BLaER1 treated with 17β-estradiol and CSF1 and Interleukin-3, amounts not matched to agents 10 nM and 100 nM (cell line): ENCODE results near the gene BBS7.
A peak's percentile ranks its signal among the peaks of the same experiment; 100 is the strongest.

ENCODE experiments used
- H3K27ac ChIP-seq, 11 experiments: shearing (Covaris generic); formaldehyde crosslinking; 2 replicates each; pipeline ENCODE4 v1.8.1; 2022
- H3K27me3 ChIP-seq, 11 experiments: shearing (Covaris generic); formaldehyde crosslinking; 2 replicates each; pipeline ENCODE4 v1.8.1; 2022
- H3K36me3 ChIP-seq, 11 experiments: shearing (Covaris generic); formaldehyde crosslinking; 2 replicates each; pipeline ENCODE4 v1.8.1; 2022
- H3K4me1 ChIP-seq, 10 experiments: shearing (Covaris generic); formaldehyde crosslinking; 2 replicates each; pipeline ENCODE4 v1.8.1; 2022
- H3K4me2 ChIP-seq, 11 experiments: shearing (Covaris generic); formaldehyde crosslinking; 2 replicates each; pipeline ENCODE4 v1.8.1; 2022
- H3K4me3 ChIP-seq, 10 experiments: shearing (Covaris generic); formaldehyde crosslinking; 2 replicates each; pipeline ENCODE4 v1.8.1; 2022
- H3K9ac ChIP-seq, 11 experiments: shearing (Covaris generic); formaldehyde crosslinking; 2 replicates each; pipeline ENCODE4 v1.8.1; 2022
- H3K9me3 ChIP-seq, 11 experiments: shearing (Covaris generic); formaldehyde crosslinking; replicated peaks in 1 of 11; 2 replicates each; pipeline ENCODE4 v1.8.1; 2022
- H4K20me1 ChIP-seq, 11 experiments: shearing (Covaris generic); formaldehyde crosslinking; 2 replicates each; pipeline ENCODE4 v1.8.1; 2022
- Cebpa-rat ChIP-seq, 11 experiments: shearing (Covaris generic); IDR thresholded peaks; 2 replicates each; pipeline ENCODE4 v1.8.1; 2022

BBS7 gene

GRCh38 chr4:121800961-121801714 lies 69.1 kb downstream of the BBS7 start, which contains the start of gene EXOSC9:
TSS of gene EXOSC9 (plus strand) at chr4:121801323. CDS start at chr4:121801425, 102 bp downstream.
- H3K36me3 ChIP-seq: peaks cover 36 to 41% (median 37%) of the 10 kb centered on the region in 11 experiments
- peak within 1 kb of the TSS; percentile 68 to 94 (median 85) for H3K4me2 ChIP-seq
- H3K4me1 ChIP-seq: peaks cover 25 to 46% (median 34%) of the 10 kb centered on the region in 10 experiments
- no peaks in the 10 kb centered on the region for H3K9me3 ChIP-seq
- H4K20me1 ChIP-seq: peaks cover 0 to 3% (median 0%) of the 10 kb centered on the region in 11 experiments; a peak in 1 of 22 replicates
- no peaks in the 10 kb centered on the region for H3K27me3 ChIP-seq
- H3K9ac ChIP-seq: peak within 1 kb of the TSS; percentile 86 to 96 (median 91)
- peak within 1 kb of the TSS; percentile 77 to 99 (median 88) for H3K4me3 ChIP-seq
- H3K27ac ChIP-seq: peak within 1 kb of the TSS; percentile 76 to 94 (median 89)
- TF ChIP-seq Cebpa-rat (IDR thresholded peaks at IDR 0.05): peak in 4 of 11 experiments; percentile 18 to 69 (median 45); a peak in 5 of 22 replicates

- no peaks in the 10 kb centered on the region for H4K20me1 ChIP-seq
- H3K9me3 ChIP-seq: no peaks in the 10 kb centered on the region
- peak overlapping the region; percentile 76 to 94 (median 89) for H3K27ac ChIP-seq
- H3K9ac ChIP-seq: peak overlapping the region; percentile 86 to 96 (median 91)
- H3K4me3 ChIP-seq: peak overlapping the region; percentile 77 to 99 (median 88)
- peaks cover 31 to 36% (median 32%) of the 10 kb centered on the region in 11 experiments for H3K36me3 ChIP-seq
- TF ChIP-seq Cebpa-rat (IDR thresholded peaks at IDR 0.05): no peak
- H3K4me1 ChIP-seq: peaks cover 25 to 46% (median 34%) of the 10 kb centered on the region in 10 experiments
- H3K4me2 ChIP-seq: peak overlapping the region; percentile 68 to 94 (median 78)
- no peaks in the 10 kb centered on the region for H3K27me3 ChIP-seq
Measured at GRCh38 chr4:121800638-121800960, 69.7 kb downstream of the BBS7 start.

- Histone ChIP-seq H3K4me3 (peak overlapping the region; percentile 77 to 99 (median 88)), H3K4me2 (peak overlapping the region; percentile 68 to 94 (median 78))
Measured at GRCh38 chr4:121799867-121800501, 70.3 kb downstream of the BBS7 start.

GRCh38 chr4:121799208-121799823 lies 71.0 kb downstream of the BBS7 start:
- H4K20me1 ChIP-seq: no peaks in the 10 kb centered on the region
- H3K4me3 ChIP-seq: peak overlapping the region in 1 of 10 experiments; percentile 93; a peak in 1 of 20 replicates
- H3K9ac ChIP-seq: no peak overlapping the region
- TF ChIP-seq Cebpa-rat (IDR thresholded peaks at IDR 0.05): no peak
- H3K36me3 ChIP-seq: peaks cover 18 to 23% (median 19%) of the 10 kb centered on the region in 11 experiments
- peaks cover 25 to 47% (median 34%) of the 10 kb centered on the region in 10 experiments for H3K4me1 ChIP-seq
- H3K27me3 ChIP-seq: no peaks in the 10 kb centered on the region
- H3K9me3 ChIP-seq: no peaks in the 10 kb centered on the region
- H3K4me2 ChIP-seq: peak overlapping the region; percentile 68 to 94 (median 78); a peak in 21 of 22 replicates
- peak overlapping the region in 4 of 11 experiments; percentile 2 to 94 (median 56); a peak in 6 of 22 replicates for H3K27ac ChIP-seq

More at GRCh38 chr4:121799867-121800501, 70.3 kb downstream of the BBS7 start:
- Histone ChIP-seq H3K36me3 (peaks cover 24 to 30% (median 26%) of the 10 kb centered on the region in 11 experiments), H3K9ac (peak overlapping the region; percentile 86 to 96 (median 91); a peak in 21 of 22 replicates), H3K27me3 (no peaks in the 10 kb centered on the region), H3K27ac (peak overlapping the region; percentile 76 to 94 (median 89); a peak in 21 of 22 replicates), H4K20me1 (no peaks in the 10 kb centered on the region), H3K9me3 (no peaks in the 10 kb centered on the region), H3K4me1 (peaks cover 25 to 47% (median 34%) of the 10 kb centered on the region in 10 experiments)
- no peak for TF ChIP-seq Cebpa-rat (IDR thresholded peaks at IDR 0.05)

- H3K27me3 ChIP-seq: no peaks in the 10 kb centered on the region
- no peak for TF ChIP-seq Cebpa-rat (IDR thresholded peaks at IDR 0.05)
- no peak overlapping the region for H3K27ac ChIP-seq
- H3K9ac ChIP-seq: no peak overlapping the region
- no peaks in the 10 kb centered on the region for H4K20me1 ChIP-seq
- no peaks in the 10 kb centered on the region for H3K9me3 ChIP-seq
- H3K4me2 ChIP-seq: peak overlapping the region in 1 of 11 experiments; percentile 29; a peak in 1 of 22 replicates
- H3K4me3 ChIP-seq: no peak overlapping the region
- H3K36me3 ChIP-seq: no peaks in the 10 kb centered on the region
- H3K4me1 ChIP-seq: peaks cover 15 to 29% (median 20%) of the 10 kb centered on the region in 10 experiments
Measured at GRCh38 chr4:121796283-121796682, 74.0 kb downstream of the BBS7 start.

- TF ChIP-seq Cebpa-rat (IDR thresholded peaks at IDR 0.05): no peak
- Histone ChIP-seq H3K27ac (no peak overlapping the region), H3K27me3 (no peaks in the 10 kb centered on the region), H3K9ac (no peak overlapping the region), H4K20me1 (no peaks in the 10 kb centered on the region), H3K36me3 (no peaks in the 10 kb centered on the region), H3K9me3 (no peaks in the 10 kb centered on the region), H3K4me3 (no peak overlapping the region), H3K4me2 (no peak overlapping the region), H3K4me1 (peaks cover 5 to 17% (median 11%) of the 10 kb centered on the region in 10 experiments; a peak in 19 of 20 replicates)
Measured at GRCh38 chr4:121794505-121795188, 75.6 kb downstream of the BBS7 start.

- Histone ChIP-seq H3K4me3 (no peak overlapping the region), H3K4me2 (no peak overlapping the region), H3K27me3 (no peaks in the 10 kb centered on the region), H4K20me1 (no peaks in the 10 kb centered on the region), H3K4me1 (peaks cover 0 to 5% (median 0%) of the 10 kb centered on the region in 10 experiments; a peak in 3 of 20 replicates), H3K9ac (no peak overlapping the region), H3K27ac (no peak overlapping the region), H3K9me3 (no peaks in the 10 kb centered on the region), H3K36me3 (no peaks in the 10 kb centered on the region)
- no peak for TF ChIP-seq Cebpa-rat (IDR thresholded peaks at IDR 0.05)
Measured at GRCh38 chr4:121792966-121793365, 77.3 kb downstream of the BBS7 start.

- Histone ChIP-seq H3K36me3 (no peaks in the 10 kb centered on the region), H3K4me2 (no peak overlapping the region), H3K4me3 (no peak overlapping the region), H3K4me1 (peaks cover 0 to 5% (median 0%) of the 10 kb centered on the region in 10 experiments; a peak in 3 of 20 replicates), H3K27me3 (no peaks in the 10 kb centered on the region), H3K27ac (no peak overlapping the region), H3K9me3 (no peaks in the 10 kb centered on the region), H3K9ac (no peak overlapping the region), H4K20me1 (no peaks in the 10 kb centered on the region)
- TF ChIP-seq Cebpa-rat (IDR thresholded peaks at IDR 0.05): no peak
Measured at GRCh38 chr4:121791481-121791880, 78.8 kb downstream of the BBS7 start.
